Measurements from ENCODE around the gene C11orf68. TPM values are rescaled to one million over a fixed set of nuclear protein-coding genes. Genes with fewer than 3 reads are reported as not detected.

Gene C11orf68
- total and polyA plus RNA-seq, 9 of the 15 experiments (the other 6 are each of a cell fraction or from before 2014, with no cell fraction given): 3.6 to 35.9 (median 12.8) TPM

DNA sequence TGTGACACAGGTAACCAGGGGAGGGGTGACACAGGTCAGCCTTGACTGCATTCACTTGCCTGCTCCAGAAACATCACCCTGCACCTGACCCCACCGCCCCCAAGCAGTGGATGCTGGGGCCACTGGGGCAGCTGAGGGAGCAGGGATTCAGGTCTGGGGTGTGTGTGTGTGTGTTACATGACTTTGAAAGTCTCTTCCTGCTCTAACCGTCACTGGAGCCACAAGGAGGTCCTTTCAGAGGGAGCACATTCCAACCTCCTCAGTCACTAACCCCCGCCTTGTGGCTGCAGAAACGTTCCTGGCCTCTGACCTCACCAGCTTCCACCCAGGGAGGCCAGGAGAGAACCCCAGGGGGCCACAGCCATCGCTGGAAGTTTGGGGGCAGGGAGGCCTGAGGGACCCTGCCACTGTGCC, 15.8 kb downstream of the C11orf68 start (continued):
- TF ChIP-seq, protein P1, sequence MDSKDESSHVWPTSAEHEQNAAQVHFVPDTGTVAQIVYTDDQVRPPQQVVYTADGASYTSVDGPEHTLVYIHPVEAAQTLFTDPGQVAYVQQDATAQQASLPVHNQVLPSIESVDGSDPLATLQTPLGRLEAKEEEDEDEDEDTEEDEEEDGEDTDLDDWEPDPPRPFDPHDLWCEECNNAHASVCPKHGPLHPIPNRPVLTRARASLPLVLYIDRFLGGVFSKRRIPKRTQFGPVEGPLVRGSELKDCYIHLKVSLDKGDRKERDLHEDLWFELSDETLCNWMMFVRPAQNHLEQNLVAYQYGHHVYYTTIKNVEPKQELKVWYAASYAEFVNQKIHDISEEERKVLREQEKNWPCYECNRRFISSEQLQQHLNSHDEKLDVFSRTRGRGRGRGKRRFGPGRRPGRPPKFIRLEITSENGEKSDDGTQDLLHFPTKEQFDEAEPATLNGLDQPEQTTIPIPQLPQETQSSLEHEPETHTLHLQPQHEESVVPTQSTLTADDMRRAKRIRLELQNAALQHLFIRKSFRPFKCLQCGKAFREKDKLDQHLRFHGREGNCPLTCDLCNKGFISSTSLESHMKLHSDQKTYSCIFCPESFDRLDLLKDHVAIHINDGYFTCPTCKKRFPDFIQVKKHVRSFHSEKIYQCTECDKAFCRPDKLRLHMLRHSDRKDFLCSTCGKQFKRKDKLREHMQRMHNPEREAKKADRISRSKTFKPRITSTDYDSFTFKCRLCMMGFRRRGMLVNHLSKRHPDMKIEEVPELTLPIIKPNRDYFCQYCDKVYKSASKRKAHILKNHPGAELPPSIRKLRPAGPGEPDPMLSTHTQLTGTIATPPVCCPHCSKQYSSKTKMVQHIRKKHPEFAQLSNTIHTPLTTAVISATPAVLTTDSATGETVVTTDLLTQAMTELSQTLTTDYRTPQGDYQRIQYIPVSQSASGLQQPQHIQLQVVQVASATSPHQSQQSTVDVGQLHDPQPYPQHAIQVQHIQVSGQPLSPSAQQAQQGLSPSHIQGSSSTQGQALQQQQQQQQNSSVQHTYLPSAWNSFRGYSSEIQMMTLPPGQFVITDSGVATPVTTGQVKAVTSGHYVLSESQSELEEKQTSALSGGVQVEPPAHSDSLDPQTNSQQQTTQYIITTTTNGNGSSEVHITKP (IDR thresholded peaks at IDR 0.05; ENCODE audit: partially characterized antibody): peak; percentile 40
- TF ChIP-seq, protein P2, sequence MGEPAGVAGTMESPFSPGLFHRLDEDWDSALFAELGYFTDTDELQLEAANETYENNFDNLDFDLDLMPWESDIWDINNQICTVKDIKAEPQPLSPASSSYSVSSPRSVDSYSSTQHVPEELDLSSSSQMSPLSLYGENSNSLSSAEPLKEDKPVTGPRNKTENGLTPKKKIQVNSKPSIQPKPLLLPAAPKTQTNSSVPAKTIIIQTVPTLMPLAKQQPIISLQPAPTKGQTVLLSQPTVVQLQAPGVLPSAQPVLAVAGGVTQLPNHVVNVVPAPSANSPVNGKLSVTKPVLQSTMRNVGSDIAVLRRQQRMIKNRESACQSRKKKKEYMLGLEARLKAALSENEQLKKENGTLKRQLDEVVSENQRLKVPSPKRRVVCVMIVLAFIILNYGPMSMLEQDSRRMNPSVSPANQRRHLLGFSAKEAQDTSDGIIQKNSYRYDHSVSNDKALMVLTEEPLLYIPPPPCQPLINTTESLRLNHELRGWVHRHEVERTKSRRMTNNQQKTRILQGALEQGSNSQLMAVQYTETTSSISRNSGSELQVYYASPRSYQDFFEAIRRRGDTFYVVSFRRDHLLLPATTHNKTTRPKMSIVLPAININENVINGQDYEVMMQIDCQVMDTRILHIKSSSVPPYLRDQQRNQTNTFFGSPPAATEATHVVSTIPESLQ (CRISPR knock-in tag; IDR thresholded peaks at IDR 0.05): no peak
- TF ChIP-seq FOS (IDR thresholded peaks at IDR 0.05; ENCODE audit: extremely low read depth, insufficient read length) (no peak), BHLHE40 (IDR thresholded peaks at IDR 0.05; ENCODE audit: low read length) (peak; percentile 62; the same call in 1 of the 2 replicates), RAD51 (IDR thresholded peaks at IDR 0.05; ENCODE audit: borderline replicate concordance, low read depth) (no peak), ZNF766 (CRISPR knock-in tag; conservative IDR thresholded peaks at IDR 0.05) (no peak), KLF16 (IDR thresholded peaks at IDR 0.05) (no peak), EP400 (IDR thresholded peaks at IDR 0.05) (peak; percentile 31; the same call in 1 of the 2 replicates), CHAMP1 (IDR thresholded peaks at IDR 0.05) (no peak), ZNF696 (CRISPR knock-in tag; conservative IDR thresholded peaks at IDR 0.05) (no peak), CC2D1A (IDR thresholded peaks at IDR 0.05) (no peak), SAP30 (IDR thresholded peaks at IDR 0.05; ENCODE audit: borderline replicate concordance, insufficient read depth, low read depth, low read length, poor library complexity, severe bottlenecking) (no peak), RBM39 (optimal IDR thresholded peaks at IDR 0.05; ENCODE audit: low read depth, low read length) (no peak), ARHGAP35 (IDR thresholded peaks at IDR 0.05; ENCODE audit: partially characterized antibody) (no peak), PURB (CRISPR knock-in tag; IDR thresholded peaks at IDR 0.05; ENCODE audit: low read depth) (no peak), TRIM28 (IDR thresholded peaks at IDR 0.05) (no peak), ARID2 (IDR thresholded peaks at IDR 0.05) (no peak), MCM2 (IDR thresholded peaks at IDR 0.05; ENCODE audit: low read depth) (no peak), SMAD3 (CRISPR knock-in tag; conservative IDR thresholded peaks at IDR 0.05) (no peak), NRF1 (conservative IDR thresholded peaks at IDR 0.05 in 1 of 2, IDR thresholded peaks at IDR 0.05 in 1 of 2) (no peak), SRSF9 (IDR thresholded peaks at IDR 0.05; ENCODE audit: borderline replicate concordance, low read depth, low read length) (no peak)
- TF ChIP-seq, protein P3, sequence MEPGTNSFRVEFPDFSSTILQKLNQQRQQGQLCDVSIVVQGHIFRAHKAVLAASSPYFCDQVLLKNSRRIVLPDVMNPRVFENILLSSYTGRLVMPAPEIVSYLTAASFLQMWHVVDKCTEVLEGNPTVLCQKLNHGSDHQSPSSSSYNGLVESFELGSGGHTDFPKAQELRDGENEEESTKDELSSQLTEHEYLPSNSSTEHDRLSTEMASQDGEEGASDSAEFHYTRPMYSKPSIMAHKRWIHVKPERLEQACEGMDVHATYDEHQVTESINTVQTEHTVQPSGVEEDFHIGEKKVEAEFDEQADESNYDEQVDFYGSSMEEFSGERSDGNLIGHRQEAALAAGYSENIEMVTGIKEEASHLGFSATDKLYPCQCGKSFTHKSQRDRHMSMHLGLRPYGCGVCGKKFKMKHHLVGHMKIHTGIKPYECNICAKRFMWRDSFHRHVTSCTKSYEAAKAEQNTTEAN (CRISPR knock-in tag; IDR thresholded peaks at IDR 0.05): no peak
